HG03175 (cell line): ENCODE measurements around the gene SPNS2.

Experiments
- ATAC-seq: cut with Tn5 transposase; IDR thresholded peaks from one replicate; pipeline ENCODE4 v1.9.1; 2021; ENCODE audit warnings: mild to moderate bottlenecking, moderate library complexity; ENCODE audit not compliant: unreplicated experiment

SPNS2 gene

DNA sequence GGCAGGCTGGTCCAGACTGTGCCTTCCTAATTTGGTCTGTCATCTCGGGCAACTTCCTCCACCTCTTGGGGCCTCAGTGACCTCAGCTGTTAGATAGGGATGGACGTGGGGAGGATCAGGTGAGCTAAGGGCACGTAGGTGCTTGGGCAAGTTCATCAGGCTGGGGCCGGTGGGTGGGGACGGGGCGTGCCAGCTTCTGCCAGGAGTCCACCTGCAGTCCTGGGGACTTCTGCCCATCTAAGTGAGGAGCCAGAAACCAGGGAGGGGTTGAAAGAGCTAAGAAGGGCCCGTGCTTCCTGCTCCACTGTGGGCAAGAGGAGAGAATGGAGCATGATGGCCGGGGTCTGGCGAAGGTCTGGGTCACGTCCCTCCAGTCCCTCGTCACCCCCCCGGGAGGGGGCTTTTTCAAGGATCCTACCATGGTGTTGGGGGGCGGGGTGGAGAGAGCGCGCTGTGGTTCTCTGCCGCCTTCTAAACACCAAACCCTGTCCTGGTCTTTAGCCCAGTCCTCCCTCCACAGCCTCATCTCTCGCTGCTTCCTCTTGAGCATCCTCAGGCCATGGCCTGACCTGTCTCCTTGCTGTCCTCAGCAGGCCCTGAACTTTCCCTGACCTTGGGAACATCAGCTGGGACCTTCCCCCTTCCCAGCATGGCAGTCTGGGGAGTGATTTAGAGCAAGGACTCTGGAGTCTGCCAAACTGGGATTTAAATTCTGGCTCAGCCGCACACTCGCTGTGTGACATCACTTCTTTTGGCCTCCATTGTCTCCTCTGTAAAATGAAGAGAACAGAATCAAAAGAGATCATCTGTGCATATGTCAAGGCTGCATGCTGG, 21.6 kb downstream of the SPNS2 start:
- ATAC-seq = no peak

DNA sequence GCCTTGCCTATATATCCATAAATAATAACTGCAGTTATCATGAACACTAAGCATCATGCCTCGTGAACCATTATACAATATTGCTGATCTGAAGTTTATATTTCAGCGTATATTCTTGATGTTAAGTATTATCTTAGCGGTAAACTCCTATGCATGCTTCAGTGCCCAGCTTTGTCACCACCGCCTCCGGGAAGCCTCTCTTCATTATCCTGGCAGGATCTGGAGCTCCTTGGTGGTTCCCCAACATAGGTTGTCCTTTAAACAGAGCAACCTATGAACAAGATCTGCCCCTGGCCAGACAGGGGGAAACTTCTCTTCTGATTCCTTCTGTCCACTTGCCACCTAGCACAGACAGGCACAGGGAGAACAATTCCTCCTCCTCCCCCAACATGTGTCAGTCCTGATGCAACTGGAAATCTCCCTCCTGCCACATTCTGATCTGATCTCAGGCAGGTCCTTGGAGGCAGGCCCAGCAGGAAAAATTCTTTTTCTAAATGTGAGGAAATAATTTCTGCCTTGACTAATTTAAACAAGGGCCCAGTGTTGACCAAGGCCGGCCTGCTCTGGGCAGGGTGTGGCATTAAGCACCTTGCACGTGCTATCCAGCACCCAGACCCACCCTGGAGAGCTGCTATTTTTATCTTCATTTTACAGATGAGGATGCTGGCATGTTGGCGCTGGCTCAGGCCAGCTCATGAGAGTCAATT, 22.4 kb downstream of the SPNS2 start:
- ATAC-seq = no peak

DNA sequence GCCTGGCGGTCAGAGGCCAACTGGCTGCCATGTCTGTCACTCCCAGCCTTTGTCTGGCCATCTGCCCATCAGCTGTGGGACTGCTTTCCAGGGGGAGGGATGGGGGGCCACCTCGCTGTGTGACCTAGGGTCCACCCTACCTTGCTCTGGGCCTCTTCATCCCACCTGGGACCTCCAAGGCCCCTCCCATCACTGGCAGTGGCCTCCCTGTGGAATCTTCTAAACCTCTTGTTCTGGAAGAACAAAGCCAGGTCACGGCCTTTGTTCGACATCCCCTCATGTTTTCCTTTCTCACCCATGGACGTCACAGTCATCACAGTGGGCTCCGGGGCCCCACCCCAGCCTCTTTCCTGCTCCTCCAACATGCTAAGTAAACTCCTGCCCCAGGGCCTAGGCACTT, 24.0 kb downstream of the SPNS2 start:
- no peak for ATAC-seq

DNA sequence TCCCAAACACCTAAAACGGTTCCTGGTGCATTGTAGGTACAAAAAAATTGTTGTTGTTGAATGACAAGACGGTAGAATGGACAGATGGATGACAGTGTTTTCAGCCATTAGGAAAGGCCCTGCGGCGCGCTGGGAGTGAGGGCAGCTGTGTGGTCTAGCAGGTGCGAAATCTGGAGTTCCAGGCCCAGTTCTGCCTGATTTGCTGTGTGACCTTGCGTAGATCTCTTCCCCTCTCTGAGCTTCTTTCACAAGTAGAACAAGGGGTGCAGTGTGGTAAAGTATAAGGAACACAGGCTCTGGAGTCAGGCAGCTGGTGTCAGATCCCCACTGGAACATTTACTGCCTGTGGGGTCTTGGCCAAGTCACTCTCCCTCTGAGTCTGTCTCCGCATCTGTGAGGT, 25.3 kb downstream of the SPNS2 start:
- ATAC-seq = no peak

DNA sequence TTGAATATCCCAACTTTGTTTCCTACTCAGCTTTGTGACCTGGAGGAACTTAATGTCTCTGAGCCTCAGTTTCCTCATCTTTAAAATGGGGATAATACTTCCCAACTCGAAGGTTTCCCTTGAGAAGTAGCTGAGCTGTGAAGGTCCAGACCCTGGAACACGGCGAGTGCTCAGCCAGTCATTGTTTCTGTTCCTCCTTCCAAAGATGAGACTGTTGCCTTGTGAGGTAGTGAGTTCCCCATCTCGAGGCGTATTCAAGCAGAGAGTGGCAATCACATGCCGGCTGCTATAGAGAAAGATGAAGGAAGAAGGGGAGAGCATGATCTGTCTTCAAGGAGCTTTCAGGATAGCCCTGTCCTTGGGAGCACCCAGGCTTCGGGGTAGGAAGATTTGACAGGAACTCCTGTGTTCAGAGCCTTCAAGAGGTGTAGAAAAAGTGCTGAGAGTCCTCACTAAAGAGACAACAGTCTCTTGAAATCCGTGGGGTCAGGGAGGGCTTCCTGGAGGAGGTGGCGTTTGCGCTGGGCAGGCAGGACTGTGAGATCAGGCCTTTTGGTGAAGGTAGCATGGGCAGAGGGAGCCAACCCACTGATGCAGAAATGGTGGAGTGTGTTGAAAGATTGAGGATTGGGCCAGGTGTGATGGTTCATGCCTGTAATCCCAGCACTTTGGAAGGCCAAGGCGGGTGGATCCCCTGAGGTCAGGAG, 27.2 kb downstream of the SPNS2 start:
- no peak for ATAC-seq

DNA sequence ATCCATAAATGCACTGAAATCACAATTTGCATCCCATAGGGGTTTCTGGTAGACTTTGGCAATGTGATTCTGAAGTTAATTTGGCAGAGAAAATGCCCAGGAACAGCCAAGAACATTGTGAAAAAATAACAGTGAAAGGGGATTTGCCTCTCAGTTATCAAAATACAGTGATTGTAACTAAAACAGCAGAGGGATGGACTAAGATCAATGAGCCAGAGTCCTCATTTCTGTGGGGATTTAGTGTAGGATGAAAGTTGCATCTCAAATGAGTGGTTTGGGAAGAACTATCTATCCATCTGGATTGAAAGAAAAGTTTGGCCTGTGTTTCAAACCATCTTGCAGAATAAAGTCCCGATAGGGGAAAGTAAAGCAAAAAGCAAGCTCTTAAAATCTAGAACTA, 28.5 kb downstream of the SPNS2 start:
- no peak for ATAC-seq

DNA sequence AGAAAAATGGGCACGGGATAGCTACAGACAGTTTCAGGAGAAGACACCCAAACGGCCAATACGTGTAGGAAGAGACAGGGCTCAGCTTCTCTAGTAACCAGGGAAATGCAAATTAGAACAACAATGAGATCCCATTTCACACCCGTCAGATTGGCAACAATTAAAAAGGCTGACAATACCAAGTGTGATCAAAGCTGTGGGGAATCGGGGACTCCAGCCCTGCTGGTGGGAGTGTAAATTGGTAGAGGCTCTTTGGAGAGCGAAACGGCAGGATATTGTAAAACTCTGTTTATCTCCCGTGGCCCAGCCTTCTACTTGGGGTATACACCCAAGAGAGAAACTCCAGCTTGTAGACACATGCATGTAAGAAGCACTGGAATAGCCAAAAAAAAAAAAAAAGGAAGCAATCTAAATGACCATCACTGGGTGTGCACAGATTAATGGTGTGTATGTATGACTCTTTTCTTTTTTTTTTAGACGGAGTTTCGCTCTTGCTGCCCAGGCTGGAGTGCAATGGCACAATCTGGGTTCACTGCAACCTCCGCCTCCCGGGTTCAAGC, 29.0 kb downstream of the SPNS2 start:
- ATAC-seq = no peak

DNA sequence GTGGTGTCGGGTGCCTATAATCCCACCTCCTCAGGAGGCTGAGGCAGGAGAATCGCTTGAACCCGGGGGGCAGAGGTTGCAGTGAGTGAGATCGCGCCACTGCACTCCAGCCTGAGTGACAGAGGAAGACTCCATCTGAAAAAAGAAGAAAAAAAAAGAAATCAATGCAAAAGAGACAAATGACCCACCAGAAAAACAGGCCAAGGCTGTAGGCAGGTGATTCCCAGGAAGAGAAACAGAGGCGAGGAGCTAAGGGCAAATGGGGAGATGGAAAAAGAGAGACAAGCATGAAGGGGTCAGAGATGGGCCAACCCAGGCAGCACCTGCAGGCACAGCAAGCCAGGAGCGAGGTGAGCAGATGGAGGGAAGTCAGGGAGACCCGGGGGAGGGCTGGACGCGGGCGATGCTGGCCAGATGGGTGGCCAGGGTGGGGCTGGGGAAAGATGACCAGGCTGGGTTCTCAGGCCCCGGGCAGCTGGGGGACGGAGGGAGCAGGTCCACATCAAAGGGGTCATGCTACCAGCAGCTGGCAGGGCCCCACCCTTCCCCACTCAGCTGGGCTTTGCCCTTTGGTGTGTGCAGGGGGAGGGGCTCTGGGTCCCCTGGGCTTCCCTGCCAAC, 31.0 kb downstream of the SPNS2 start:
- ATAC-seq = no peak

DNA sequence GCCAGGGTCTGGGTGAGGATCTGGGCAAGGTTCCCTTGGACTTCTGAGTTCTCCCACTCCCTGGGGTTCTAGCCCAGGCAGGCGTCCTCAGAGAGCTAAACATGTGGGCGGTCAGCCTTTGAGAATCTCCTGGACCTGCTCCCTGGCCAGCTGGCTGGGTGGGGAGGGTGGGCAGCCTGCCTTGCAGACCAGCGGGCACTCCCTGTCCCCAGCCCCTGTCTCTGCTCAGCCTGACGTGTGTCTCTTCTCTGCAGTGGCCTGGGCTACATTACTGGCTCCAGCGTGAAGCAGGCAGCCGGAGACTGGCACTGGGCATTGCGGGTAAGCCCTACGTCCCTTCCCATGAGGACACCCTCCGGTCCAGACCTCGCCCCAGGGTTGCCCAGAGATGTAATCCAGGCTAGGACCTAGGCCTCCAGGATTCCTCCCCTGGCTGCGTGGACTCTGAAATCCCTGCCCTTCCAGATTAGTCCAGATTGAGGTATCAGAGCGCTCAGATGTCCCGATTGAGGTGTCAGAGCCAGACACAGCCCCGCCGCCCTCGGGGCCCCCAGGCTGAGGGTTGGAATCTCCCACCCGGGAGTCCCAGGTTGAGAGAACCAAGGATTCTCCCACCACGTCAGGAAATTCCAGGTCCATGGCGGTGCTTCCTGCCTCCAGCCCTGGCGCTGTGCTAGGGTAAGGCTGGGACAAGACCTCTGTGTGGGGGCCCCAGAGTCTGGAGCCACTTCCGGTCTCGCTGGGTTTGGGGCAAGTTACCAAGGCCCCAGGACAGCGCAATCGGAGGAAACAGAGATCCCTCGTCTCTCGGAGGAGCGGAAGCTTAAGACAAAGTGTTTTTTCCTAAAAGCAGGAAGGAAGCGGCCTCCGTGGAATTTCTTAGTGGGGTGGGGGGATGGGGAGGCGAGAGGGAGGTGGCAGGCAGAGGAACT, 32.4 kb downstream of the SPNS2 start:
- no peak for ATAC-seq

DNA sequence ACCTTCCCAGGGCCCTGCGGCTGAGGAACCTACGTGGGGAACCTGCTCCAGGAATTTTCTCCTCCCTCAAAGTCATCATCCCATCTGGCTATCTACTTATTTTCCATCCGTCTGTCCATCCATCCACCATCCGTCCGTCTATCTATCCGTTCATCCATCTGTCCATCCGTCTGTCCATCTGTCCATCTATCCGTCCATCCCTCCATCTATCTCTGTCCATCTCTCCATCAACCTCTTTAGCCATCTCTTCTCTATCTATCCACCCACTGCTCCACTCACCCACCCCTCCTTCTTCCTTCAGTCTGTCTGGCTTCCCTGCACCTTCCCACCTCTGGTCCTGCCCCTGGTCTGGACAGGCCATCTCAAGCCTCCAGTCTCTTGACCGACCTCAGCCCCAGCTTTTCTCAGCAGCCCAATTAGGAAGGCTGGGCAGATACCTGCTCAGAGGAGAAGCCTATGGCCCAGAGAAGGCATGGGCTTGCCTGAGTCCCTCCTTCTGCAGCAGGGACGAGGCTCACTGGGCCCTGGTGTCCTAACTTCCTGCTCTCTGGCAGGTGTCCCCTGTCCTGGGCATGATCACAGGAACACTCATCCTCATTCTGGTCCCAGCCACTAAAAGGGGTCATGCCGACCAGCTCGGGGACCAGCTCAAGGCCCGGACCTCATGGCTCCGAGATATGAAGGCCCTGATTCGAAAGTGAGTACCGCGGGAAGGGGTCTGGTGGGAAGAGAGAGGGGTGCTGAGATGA, 33.5 kb downstream of the SPNS2 start:
- no peak for ATAC-seq

DNA sequence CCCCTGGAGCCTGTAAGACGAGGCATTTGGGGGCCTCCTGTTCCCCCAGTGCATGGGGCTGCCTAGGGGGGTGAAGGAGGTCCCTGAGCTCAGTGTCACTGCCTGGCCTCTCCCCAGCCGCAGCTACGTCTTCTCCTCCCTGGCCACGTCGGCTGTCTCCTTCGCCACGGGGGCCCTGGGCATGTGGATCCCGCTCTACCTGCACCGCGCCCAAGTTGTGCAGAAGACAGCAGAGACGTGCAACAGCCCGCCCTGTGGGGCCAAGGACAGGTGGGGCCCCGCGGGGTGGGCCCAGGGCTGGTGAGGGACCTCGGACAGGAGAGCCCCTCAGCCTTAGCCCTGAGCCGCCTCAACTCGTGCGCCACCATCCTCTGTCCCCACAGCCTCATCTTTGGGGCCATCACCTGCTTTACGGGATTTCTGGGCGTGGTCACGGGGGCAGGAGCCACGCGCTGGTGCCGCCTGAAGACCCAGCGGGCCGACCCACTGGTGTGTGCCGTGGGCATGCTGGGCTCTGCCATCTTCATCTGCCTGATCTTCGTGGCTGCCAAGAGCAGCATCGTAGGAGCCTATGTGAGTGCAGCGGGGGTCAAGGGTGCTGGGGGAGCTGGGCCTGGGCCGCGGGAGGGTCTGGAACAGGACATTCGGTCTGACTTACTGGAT, 34.3 kb downstream of the SPNS2 start:
- ATAC-seq = no peak

DNA sequence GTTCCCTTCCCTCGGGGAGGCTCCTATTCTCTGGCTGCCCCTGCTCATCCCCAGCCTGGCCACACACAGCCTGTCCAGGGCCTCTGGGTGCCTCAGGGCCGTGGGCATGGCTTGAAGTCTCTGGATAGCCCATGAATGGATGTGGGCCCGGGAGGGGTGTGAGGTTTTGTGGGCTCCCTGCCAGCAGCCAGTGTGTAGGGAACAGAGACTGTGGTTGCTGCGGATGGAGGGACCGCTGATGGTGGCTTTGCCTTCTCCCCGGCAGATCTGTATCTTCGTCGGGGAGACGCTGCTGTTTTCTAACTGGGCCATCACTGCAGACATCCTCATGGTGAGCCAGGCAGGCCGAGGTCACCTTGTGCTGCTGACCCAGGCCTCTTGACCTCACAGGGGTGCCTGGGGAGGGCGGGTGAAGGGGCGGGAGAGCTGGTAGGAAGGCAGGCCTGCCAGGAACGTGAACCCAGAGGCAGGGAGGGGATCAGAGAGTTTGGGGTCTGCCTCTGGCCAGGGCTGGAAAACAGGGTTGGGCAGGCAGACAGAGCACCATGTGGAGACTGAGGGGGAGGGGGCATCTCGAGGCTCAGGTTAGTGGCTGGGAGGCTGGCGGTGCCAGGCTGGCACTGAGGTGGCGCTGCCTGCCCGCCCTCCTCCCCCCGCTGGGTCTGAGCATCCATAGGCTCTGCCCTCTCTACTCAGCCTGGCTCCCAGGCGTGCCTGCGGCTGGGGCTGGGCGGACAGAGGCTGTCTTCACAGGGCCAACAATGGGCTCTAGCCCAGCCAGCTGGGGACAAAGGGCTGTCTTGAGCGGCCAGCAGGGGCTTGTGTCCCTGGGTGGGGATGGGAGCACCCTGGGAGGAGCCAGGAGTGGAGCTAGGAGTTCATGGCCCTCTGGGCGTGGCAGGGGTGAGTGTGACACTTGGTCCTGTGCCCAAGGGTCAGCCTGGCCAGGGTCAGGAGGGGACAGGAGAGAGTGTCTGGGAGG, 35.1 kb downstream of the SPNS2 start:
- no peak for ATAC-seq

DNA sequence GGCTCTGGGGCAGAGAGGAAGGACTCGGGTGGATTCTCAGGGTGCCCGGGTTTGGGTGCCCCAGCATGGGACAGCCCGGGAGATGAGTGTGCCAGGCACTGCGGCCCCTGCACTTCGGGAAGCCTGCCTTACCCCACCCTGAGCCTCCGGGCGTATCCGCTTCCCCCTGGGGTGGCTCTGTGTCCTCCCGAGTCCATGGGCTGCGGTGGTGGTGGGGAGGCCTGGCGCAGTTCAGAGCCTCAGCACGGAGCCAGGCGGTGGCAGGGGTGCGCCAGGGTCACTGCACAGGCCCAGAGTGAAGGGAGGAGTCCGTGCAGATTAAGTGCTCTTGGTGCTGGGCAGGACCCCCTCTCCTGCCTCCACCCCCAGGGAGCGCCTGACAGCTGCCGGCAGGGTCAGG, 35.8 kb downstream of the SPNS2 start:
- ATAC-seq = no peak

DNA sequence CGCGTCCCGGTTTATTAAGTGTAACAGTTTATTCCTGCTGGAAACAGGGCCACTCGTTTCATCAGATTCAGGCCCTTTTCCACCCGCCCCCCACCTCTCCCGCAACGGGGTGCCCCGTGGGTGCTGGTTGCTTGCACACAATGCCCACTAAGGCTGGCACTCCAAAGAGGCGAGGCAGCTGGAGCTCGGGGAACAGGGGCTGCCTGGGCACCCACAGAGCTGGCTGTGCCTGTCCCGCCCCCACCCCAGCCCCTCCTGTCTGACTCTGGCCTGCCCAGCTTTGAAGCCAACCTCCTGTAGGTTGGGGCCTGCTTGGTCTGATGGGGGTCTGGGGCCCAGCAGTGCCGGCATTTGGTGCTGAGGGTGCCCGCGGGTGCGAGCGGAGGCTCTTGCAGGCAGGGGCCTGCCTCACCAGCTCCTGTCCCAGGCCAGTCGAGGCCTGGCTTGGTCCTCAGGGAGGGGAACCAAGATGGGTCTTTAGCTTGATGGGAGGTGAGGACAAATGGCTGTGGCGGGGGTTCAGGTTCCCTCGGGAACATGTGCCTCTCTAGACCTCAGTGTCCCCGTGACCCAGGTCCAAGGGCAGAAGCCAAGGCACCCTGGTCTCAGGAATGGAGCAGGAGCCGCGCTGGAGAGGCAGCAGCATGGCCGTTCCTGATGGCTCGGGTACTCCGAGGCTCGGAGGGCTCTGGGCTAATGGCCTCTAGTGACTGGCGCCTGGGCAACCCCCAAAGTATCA, 36.4 kb downstream of the SPNS2 start:
- ATAC-seq = no peak

DNA sequence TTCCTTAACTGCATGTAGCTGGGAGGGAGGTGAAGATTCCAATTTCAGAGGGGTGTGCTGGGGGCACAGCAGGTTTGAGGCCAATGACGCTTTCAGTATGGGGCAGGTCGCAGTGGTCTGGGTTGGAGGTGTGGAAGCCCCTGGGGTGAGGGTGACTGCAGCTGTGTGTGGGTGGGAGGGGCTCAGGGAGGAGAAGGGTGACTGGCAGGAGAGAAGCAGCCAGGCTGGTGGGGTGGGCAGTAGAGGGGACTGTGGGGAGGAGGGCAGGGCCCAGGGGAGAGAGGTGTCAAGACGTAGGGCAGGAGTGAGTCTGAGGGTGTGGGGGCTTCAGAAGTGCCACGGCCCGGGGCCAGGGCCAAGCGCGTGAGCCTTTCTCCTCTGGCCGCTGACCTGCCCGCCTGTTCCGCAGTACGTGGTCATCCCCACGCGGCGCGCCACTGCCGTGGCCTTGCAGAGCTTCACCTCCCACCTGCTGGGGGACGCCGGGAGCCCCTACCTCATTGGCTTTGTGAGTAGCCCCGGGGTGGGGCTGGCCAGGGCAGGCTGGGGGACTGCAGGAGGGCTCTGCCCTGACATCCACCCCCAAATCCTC, 37.1 kb downstream of the SPNS2 start:
- no peak for ATAC-seq

DNA sequence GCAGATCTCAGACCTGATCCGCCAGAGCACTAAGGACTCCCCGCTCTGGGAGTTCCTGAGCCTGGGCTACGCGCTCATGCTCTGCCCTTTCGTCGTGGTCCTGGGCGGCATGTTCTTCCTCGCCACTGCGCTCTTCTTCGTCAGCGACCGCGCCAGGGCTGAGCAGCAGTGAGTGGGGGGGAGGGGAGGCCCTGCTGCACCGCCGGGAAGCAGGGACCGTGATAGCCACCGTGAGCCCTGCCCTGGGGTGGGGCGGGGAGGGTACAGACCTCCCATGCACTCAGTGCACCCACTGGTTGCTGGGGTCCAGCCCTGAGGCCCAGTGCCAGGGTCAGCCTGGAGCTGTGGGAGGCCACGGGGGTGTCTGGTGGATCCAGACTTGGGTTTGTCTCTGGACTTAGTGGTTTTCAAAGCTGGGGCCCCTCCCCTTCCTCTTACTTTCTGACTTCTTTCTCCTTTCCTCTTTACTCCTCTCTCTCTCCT, 37.6 kb downstream of the SPNS2 start:
- ATAC-seq = no peak
